H7 (cell line): ENCODE measurements around the gene CHMP2A. TPM values are rescaled to one million over a fixed set of nuclear protein-coding genes. Genes with fewer than 3 reads are reported as not detected.

Source experiments
- total RNA-seq: library from RNA; depleted of rRNA; stranded (reverse); fragments of >200 nt; shearing (Covaris generic); gene quantifications from 2 replicates; pipeline ENCODE4 v1.2.3, GENCODE V29; 2014; rRNA removed

The CHMP2A gene
- total RNA-seq, 1 experiment from 2014 or later: 85.9 TPM

Other genes with a start within 250 kb of the CHMP2A start
- gene ERVK3-1, start 249.7 kb downstream of the CHMP2A start, total RNA-seq: 21.7 and 24.8 TPM in 2 replicates
- gene ZSCAN22, start 228.1 kb downstream of the CHMP2A start, total RNA-seq: 2.6 and 2.7 TPM in 2 replicates
- gene A1BG, start 201.6 kb downstream of the CHMP2A start, total RNA-seq: 33.8 and 45.5 TPM in 2 replicates
- 3.0 and 3.2 TPM in 2 replicates for gene ZNF497, start 192.4 kb downstream of the CHMP2A start, total RNA-seq
- gene ZNF837, start 174.1 kb downstream of the CHMP2A start, total RNA-seq: 4.4 and 7.7 TPM in 2 replicates
- gene RPS5, start 167.8 kb downstream of the CHMP2A start, total RNA-seq: 2,794 and 2,937 TPM in 2 replicates
- 0.70 TPM in 1 of 2 replicates, not detected in the other for gene RNF225, start 159.4 kb downstream of the CHMP2A start, total RNA-seq
- 3.7 and 10.2 TPM in 2 replicates for gene ZNF584, start 146.5 kb downstream of the CHMP2A start, total RNA-seq
- 2.1 and 3.8 TPM in 2 replicates for gene ZNF132, start 115.0 kb downstream of the CHMP2A start, total RNA-seq
- 2.6 and 4.7 TPM in 2 replicates for gene ZNF324B, start 103.5 kb downstream of the CHMP2A start, total RNA-seq
- 6.6 and 6.8 TPM in 2 replicates for gene ZNF324, start 88.0 kb downstream of the CHMP2A start, total RNA-seq
- 7.4 and 8.4 TPM in 2 replicates for gene ZNF446, start 78.8 kb downstream of the CHMP2A start, total RNA-seq
- 19.4 and 23.9 TPM in 2 replicates for gene SLC27A5, start 43.1 kb downstream of the CHMP2A start, total RNA-seq
- 12.6 and 20.4 TPM in 2 replicates for gene ZBTB45, start 35.3 kb downstream of the CHMP2A start, total RNA-seq
- gene TRIM28, start 11.0 kb downstream of the CHMP2A start, total RNA-seq: 1,648 and 1,979 TPM in 2 replicates
- gene UBE2M, start 3.5 kb upstream of the CHMP2A start, total RNA-seq: 131 and 188 TPM in 2 replicates
- gene MZF1, start 18.2 kb upstream of the CHMP2A start, total RNA-seq: 11.0 and 12.5 TPM in 2 replicates